GM18508 (cell line): ENCODE data around the gene ATP6V1E1.
"Not testable (repeated sequence)": the region's sequence is repeated elsewhere in the genome, so short reads cannot be mapped to it uniquely, and the experiment has no call there.

ENCODE experiments used
- ATAC-seq: cut with Tn5 transposase; IDR thresholded peaks from one replicate; pipeline ENCODE4 v1.9.1; 2021; ENCODE audit warnings: moderate number of reproducible peaks; ENCODE audit not compliant: insufficient read depth, unreplicated experiment

ATP6V1E1 gene

DNA sequence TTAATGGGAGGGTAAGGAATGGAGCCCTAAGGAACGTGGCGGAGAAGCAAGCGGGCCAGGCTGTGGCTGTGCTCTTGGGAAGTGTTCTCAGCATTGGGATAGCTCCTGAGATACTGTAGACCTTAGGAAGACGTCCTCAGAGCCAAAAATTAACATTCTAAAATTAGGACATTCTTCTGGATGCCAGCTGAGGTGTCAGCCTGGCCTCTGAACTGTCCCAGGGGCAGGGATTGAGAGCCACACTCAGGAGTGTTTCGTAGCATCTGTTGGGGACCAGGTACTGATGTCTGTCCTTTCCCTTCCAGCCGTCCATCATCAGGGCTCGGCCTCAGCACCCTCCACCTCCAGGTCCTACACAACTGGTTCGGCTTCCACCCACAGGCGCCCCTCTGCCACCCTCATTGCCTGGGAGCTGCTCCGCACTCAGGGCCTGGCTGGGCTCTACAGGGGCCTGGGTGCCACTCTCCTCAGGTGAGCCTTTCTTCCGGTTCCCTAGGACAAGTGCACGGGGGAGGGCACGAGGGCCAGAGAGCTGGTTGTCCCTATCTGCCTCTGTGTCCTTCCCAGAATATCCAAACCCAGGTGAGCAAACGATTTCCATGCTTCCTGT, 41.6 kb downstream of the ATP6V1E1 start:
- ATAC-seq = no peak

DNA sequence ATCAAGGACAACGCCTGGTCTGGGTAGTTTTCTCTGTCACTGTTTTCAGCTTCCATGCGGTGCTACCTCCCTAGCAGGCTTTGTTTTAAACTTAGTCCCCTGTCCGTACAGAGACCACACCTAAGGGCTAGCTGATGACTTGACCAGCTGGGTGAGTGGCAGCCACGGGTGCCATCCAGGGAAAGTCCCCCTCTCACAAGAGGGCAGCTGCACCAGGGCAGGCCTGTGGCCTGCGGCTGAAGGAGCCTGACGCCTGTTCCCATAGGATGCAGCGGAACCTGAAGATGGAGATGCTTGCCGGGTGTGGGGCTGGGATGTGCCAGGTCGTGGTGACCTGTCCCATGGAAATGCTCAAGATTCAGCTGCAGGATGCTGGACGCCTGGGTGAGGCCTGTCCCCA, 45.4 kb downstream of the ATP6V1E1 start:
- no peak for ATAC-seq

- no peak for ATAC-seq
These were observed 46.9 kb downstream of the ATP6V1E1 start for GRCh38 chr22:17581631-17582030.

- no peak for ATAC-seq
These were observed 47.5 kb downstream of the ATP6V1E1 start for GRCh38 chr22:17581056-17581455.

DNA sequence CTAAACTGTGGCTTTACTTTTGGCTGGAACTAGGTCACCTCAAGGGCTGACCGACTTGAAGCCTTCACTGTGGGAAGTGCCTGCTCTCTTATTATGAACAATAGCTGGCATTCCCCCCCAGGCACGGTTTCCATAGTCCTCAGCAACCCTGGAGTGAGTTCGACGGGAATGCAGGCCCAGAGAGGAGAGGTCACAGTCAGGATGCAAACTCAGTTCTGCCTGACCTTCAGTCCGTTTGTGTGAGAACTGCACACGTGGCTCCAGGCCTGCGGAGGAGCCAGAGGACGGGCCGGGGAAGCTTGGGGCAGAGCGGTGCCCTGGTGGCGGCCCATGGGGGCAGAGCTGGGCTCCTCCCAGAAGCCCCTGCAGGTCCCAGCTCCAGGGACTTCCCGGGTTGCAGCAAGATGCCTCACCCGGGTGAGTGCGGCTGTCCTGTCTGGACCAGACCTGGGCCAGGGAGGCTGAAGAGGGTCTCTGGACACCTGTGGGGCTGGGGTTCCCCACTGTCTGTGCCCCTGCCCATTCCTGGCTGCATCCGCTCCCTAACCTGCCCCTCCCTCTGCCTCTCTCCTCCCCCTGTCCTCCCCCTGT, 48.0 kb downstream of the ATP6V1E1 start:
- no peak for ATAC-seq

DNA sequence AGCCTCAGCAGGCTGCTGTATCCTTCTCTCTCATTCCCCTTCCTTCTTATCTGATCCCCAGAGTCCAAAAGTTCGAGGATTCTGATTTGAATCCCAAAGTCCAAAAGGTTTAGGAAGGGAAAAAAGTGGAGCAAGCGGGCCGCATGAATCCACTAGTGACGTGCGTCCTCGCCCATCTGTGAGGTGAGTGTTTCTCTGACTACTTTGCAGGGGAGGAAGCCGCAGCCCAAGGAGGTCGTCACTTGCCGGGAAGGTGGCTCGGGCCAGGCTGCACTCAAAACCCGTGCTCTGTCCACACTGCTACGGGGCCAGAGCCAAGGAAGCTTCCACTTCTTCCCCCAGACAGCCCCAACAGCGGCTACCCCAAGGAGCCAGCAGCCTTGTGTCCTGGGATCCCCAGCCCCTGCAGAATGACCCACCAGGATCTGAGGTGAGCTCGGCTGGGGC, 49.0 kb downstream of the ATP6V1E1 start:
- ATAC-seq = no peak

- ATAC-seq = no peak
These were observed 50.3 kb downstream of the ATP6V1E1 start for GRCh38 chr22:17578136-17578754.

DNA sequence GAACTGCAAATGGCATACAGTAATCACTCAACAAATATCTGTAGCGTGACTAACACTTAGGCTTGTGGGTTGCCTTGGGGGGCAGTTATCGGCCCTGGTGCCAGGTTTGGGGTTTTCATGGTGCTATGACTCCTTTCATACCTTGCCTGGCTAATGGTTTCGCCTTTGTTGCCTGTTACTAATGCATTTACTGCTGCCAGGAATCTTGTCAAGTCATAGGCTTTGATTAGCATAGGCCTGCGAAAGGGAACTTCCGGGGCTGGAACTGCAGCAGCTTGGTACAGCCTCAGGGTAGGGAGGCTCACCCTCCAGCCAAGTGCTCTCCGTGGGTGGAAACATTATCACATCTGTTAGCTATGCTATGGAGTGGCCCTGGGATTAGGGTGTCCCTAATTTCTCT, 52.1 kb downstream of the ATP6V1E1 start:
- no peak for ATAC-seq

DNA sequence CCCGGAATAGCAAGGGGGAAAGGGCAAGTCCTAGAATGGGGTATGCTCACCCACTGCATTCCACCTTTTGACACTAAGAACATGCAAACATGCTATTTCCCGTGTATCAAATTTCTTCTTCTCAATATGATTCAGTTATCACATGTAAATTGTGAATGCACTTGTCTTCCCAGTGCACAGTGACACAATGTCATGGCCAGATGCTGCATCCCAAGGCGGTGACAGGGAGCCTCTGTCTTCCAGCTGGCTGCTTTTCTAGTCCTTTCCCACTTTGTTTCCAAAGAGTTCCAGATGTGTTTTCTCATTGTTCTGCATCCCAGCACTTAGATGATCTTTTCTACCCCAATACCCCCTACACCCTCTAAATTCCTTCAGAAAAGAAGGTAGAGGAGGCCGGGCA, 52.9 kb downstream of the ATP6V1E1 start:
- ATAC-seq = no peak

- ATAC-seq = no peak
These were observed 53.4 kb downstream of the ATP6V1E1 start for GRCh38 chr22:17575151-17575550.

- ATAC-seq = no peak
These were observed 57.5 kb downstream of the ATP6V1E1 start for GRCh38 chr22:17570851-17571631.

- no peak for ATAC-seq
These were observed 58.5 kb downstream of the ATP6V1E1 start for GRCh38 chr22:17569971-17570511.

DNA sequence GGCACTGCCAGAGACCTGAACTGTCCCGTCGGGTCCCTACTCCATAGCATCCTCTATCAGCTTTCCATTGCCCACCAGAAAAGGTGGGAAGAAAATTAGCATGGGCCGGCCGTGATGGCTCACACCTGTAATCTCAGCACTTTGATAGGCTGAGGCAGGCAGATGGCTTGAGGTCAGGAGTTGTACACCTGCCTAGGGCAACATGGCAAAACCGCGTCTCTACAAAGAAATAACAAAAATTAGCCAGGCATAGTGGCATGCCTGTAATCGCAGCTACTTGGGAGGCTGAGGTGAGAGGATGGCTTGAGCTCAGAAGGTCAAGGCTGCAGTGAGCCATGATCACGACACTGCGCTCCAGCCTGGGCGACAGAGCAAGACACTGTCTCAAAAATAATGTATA, 61.8 kb downstream of the ATP6V1E1 start:
- ATAC-seq = no peak

DNA sequence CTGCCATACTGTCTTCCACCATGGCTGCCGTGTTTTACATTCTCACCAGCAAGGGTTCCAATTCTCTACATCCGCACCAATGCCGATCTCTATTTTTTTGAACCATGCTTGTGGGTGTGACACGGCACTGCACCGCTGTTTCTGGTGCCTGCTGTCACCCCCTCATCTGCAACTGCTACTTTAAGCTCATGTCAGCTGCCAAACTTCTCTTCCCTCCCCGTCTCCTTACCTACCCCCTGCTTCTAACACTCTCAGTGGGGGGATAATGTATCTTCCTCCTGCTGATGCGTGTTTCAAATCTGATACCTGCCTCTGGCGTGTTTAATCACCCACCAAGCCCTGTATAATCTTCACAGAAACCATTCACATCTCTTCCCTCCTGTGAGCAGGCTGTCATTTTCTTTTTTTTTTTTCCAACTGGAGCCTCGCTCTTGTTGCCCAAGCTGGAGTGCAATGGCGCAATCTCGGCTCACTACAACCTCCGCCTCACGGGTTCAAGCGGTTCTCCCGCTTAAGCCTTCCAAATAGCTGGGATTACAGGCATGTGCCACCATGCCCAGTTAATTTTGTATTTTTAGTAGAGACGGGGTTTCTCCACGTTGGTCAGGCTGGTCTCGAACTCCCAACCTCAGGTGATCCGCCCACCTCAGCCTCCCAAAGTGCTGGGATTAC, 62.4 kb downstream of the ATP6V1E1 start:
- not testable (repeated sequence) for ATAC-seq

GRCh38 chr22:17563936-17564391, 64.6 kb downstream of the ATP6V1E1 start:
- ATAC-seq = no peak

DNA sequence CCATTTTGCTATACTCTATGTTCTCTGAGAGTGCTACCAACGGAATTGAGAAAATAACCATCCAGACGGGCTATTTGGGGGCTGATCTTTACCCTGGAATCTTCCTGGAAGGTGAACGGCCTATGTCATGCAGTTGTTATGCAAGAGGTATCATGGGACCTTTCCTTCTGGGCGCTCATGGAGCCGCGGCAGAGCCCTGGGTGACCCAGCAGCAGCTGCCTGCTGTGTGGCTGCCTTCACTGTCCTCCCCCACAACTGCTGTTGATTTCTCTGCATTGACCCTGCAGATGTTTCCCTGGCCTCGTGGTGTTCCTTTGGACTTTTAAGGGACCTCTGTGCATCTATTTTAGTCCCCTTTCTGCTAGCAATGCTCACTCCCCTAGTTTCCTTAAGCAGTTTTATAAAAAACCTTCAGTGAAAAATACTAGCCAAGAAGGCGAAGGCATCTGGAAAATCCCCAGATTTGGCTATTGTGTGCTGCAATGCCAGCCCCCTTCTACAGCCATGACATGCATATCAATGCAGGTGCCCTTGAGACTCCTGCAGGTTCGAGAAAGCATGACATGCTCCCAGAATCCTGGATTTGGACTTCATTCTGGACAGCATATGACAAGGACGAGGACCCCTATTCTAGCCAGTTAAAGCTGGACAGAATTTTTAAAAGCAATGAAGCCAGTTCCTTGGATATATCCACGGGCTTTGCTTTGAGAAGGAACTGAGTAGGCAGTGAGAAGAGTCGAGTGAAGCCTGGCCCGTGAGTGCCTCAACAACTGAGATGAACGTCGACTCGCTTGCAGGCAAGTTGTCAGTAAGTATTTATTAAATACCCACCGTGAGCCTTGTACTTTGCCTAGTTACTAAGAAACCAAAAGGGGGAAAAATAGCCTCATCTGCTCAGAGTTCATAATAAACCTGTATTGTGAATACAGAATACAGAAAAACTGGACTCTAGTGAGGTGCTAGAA, 65.4 kb downstream of the ATP6V1E1 start, which contains the start of gene SLC25A18:
Gene SLC25A18 (plus strand): TSS at position 593 of the 965 bp plus-strand sequence. CDS start 16,447 bp downstream, outside the sequence.
- ATAC-seq = no peak

GRCh38 chr22:17559188-17559587, 69.4 kb downstream of the ATP6V1E1 start:
- ATAC-seq = no peak

GRCh38 chr22:17554814-17555213, 73.7 kb downstream of the ATP6V1E1 start:
- no peak for ATAC-seq

- ATAC-seq = no peak
These were observed 75.8 kb downstream of the ATP6V1E1 start for GRCh38 chr22:17552737-17553136.
